PFSK-1 (cell line): Measurements from ENCODE around the gene TTC39C.

Source experiments
- FOXP2 ChIP-seq: optimal IDR thresholded peaks from 2 replicates; pipeline ENCODE3; 2011; ENCODE audit warnings: borderline replicate concordance, control low read depth, inconsistent platforms; ENCODE audit not compliant: insufficient read depth; ENCODE audit errors: extremely low read length, extremely low read depth
- POLR2AphosphoS5 ChIP-seq: IDR thresholded peaks from 2 replicates; pipeline ENCODE4 v1.6.1; 2012; ENCODE audit warnings: low read depth, mild to moderate bottlenecking, control low read depth, low read length, moderate library complexity
- SIN3A ChIP-seq: IDR thresholded peaks from 2 replicates; pipeline ENCODE4 v1.6.1; 2012; ENCODE audit warnings: mild to moderate bottlenecking, low read length, moderate library complexity, borderline replicate concordance; ENCODE audit not compliant: insufficient read depth
- TAF1 ChIP-seq: IDR thresholded peaks from 2 replicates; pipeline ENCODE4 v1.6.1; 2012; ENCODE audit warnings: low read length, control low read depth, borderline replicate concordance; ENCODE audit not compliant: insufficient read depth
- TF ChIP-seq, protein P1 (sequence below), 2 experiments: IDR thresholded peaks; 2 replicates each; pipeline versions ENCODE4 v1.6.1 to v1.8.0; 2011 to 2012; ENCODE audit warnings: low read depth in 2 of 2, low read length in 2 of 2, control low read depth in 1 of 2, inconsistent platforms in 1 of 2, mild to moderate bottlenecking in 1 of 2, moderate library complexity in 1 of 2; ENCODE audit not compliant: insufficient read depth in 1 of 2

Gene TTC39C

DNA sequence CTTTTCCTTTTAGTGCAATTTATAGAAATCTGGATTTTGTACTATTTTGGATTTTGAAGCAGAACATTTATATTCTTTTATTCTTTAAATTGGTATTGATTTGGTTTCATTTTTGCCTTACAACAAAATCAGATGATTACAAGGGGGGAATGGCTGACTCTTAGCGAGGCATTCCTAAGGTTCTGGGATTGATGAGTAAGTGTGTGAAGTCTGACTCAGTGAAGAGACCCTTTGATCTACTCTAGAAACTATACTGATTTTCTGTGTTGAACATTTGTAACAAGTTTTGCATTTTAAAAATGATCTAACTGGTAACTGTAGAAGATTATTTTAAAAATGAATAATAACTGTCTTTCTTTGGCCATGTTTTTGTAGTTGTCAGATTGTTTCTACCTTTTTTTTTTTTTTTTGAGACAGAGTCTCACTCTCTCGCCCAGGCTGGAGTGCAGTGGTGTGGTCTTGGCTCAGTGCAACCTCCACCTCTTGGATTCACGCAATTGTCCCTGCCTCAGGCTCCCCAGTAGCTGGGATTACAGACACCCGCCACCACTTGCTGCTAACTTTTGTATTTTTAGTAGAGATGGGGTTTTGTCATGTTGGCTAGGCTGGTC lies 48.7 kb downstream of the TTC39C start:
- TF ChIP-seq SIN3A (no peak), POLR2AphosphoS5 (no peak), TAF1 (no peak), FOXP2 (no peak)
- TF ChIP-seq, protein P1, sequence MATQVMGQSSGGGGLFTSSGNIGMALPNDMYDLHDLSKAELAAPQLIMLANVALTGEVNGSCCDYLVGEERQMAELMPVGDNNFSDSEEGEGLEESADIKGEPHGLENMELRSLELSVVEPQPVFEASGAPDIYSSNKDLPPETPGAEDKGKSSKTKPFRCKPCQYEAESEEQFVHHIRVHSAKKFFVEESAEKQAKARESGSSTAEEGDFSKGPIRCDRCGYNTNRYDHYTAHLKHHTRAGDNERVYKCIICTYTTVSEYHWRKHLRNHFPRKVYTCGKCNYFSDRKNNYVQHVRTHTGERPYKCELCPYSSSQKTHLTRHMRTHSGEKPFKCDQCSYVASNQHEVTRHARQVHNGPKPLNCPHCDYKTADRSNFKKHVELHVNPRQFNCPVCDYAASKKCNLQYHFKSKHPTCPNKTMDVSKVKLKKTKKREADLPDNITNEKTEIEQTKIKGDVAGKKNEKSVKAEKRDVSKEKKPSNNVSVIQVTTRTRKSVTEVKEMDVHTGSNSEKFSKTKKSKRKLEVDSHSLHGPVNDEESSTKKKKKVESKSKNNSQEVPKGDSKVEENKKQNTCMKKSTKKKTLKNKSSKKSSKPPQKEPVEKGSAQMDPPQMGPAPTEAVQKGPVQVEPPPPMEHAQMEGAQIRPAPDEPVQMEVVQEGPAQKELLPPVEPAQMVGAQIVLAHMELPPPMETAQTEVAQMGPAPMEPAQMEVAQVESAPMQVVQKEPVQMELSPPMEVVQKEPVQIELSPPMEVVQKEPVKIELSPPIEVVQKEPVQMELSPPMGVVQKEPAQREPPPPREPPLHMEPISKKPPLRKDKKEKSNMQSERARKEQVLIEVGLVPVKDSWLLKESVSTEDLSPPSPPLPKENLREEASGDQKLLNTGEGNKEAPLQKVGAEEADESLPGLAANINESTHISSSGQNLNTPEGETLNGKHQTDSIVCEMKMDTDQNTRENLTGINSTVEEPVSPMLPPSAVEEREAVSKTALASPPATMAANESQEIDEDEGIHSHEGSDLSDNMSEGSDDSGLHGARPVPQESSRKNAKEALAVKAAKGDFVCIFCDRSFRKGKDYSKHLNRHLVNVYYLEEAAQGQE (IDR thresholded peaks at IDR 0.05; ENCODE audit: insufficient read depth in 1 of 2, low read depth in 2 of 2, low read length in 2 of 2): no peak

DNA sequence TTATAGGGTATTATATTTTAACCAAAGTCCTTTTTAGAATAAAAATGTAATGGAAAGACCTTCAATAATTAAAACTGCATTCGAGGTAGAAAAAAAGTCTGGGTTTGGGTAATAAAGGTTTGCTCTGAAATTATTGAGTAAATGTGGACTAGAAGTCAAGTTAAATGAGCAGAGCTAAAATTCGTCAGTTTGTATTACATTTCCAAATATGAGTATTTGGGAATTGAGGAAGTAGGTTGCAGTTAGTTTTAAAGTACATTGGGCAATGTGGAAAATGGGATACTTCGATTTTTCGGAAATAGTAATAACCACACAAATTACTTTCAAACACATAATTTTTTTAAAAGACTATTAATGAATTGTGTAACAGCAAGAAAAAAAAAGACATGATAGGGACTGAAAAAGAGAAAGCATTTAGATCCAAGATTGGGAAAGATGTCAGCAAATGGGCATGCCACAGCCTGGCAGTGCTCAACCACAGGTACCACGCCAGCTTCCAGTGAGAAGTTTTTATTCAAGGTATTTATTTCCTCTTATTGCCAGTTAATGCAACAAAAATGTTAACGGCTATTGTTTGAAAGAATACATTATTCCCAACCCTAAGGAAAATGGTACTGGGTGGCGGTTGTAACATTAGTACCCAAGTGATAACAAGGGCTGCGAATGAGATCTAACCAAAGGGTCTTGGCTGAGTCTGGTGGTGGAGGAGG lies 50.0 kb downstream of the TTC39C start:
- no peak for TF ChIP-seq POLR2AphosphoS5
- no peak for TF ChIP-seq TAF1
- no peak for TF ChIP-seq FOXP2
- no peak for TF ChIP-seq SIN3A
- TF ChIP-seq, protein P1 (IDR thresholded peaks at IDR 0.05; ENCODE audit: insufficient read depth in 1 of 2, low read depth in 2 of 2, low read length in 2 of 2): no peak

DNA sequence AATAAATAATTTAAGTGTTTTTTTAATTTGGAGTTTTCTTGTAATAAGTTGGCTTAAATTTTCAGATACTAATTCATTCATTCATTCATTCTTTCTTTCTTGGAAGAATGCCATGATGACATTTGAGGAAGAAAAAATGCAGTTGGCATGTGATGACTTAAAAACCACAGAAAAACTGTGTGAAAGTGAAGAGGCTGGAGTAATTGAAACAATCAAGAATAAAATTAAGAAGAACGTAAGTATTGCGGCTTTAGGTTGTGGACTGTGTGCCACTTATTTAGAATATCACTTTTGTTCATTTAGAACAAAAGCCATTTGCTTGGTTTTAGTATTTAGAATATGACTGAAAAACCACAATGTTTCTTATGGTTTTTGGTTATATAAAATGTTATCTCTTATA lies 51.4 kb downstream of the TTC39C start:
- no peak for TF ChIP-seq POLR2AphosphoS5
- no peak for TF ChIP-seq SIN3A
- TF ChIP-seq, protein P1 (IDR thresholded peaks at IDR 0.05; ENCODE audit: insufficient read depth in 1 of 2, low read depth in 2 of 2, low read length in 2 of 2): no peak
- TF ChIP-seq TAF1: no peak
- no peak for TF ChIP-seq FOXP2

DNA sequence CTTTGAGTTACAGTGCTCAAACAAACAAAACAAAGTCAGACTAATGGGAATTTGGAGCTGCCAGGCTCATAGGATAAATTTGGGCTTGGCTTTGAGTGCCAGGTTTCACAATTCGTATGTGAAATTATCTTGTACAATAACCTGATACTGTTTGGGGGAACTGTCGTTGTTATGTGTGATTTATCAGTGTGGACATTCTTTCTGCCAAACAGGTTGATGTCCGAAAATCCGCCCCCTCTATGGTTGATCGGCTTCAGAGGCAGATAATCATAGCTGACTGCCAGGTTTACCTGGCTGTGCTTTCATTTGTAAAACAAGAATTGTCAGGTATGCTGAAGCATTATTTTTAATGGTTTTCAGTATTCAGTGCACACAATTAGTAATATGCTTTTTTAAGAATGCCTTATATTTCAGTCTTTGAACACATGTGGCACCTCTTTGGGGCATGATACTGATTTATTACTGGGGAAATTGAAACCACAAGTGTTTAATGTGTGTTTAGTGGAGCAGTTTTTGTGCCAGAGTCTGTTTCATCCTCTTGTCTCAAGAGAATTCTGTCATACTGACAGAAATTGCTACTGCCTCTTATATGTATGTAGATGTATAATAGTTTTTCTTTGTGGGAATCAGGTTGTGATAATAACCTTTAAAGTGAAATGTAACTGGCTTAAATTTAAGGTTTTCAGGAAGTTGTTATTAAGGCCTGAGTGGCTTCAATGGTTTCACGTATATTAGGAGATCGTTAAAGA lies 54.6 kb downstream of the TTC39C start:
- TF ChIP-seq TAF1 (no peak), SIN3A (no peak), FOXP2 (no peak), POLR2AphosphoS5 (no peak)
- TF ChIP-seq, protein P1 (IDR thresholded peaks at IDR 0.05; ENCODE audit: insufficient read depth in 1 of 2, low read depth in 2 of 2, low read length in 2 of 2): no peak
